ENCODE results near the gene KRT3.

GRCh38 chr12:52821826-52822660 is 26.1 kb upstream of the KRT3 start:
- no peak for TF ChIP-seq EZH2 (IDR thresholded peaks at IDR 0.05; ENCODE audit: borderline replicate concordance, low read depth, low read length, severe bottlenecking)
- TF ChIP-seq CTCF (IDR thresholded peaks at IDR 0.05; ENCODE audit: borderline replicate concordance, extremely low read depth, low read length, poor library complexity, severe bottlenecking) = no peak
